H1 (cell line): ENCODE data around the gene CA10. TPM values are rescaled to one million over a fixed set of nuclear protein-coding genes. Genes with fewer than 3 reads are reported as not detected.

Source experiments
- CTCF ChIA-PET: fragments of 300-600 bp; sonication (Branson Sonifier 250); formaldehyde crosslinking; loops from one replicate; lab custom pipeline; 2021; ENCODE audit not compliant: partially characterized antibody; lab: Charles Lee
- POLR2A ChIA-PET: fragments of 300-600 bp; sonication (Branson Sonifier 250); formaldehyde crosslinking; loops from one replicate; lab custom pipeline; 2021; ENCODE audit warnings: inconsistent platforms; ENCODE audit not compliant: partially characterized antibody; lab: Charles Lee
- DNase-seq, 2 experiments: peaks; one replicate each; pipeline versions ENCODE4 v3.0.0 to v3.0.0-alpha.2; 2010 to 2022; ENCODE audit warnings: low spot score in 2 of 2, low read depth in 1 of 2, mixed read lengths in 1 of 2
- FAIRE-seq: peaks from 2 replicates; lab custom pipeline; 2011; peaks lifted over from hg19 to GRCh38; lab: Jason Lieb, UNC
- H2AFZ ChIP-seq: 2 replicates; pipeline ENCODE4 v1.8.1; 2012; ENCODE audit warnings: low read length, inconsistent platforms
- H2AK5ac ChIP-seq: 2 replicates; pipeline ENCODE4 v1.6.1; 2013; ENCODE audit warnings: low read depth, low read length
- H2BK120ac ChIP-seq: replicated peaks from 2 replicates; pipeline ENCODE3; 2013; ENCODE audit warnings: low read depth, low read length, inconsistent platforms
- H2BK12ac ChIP-seq: 2 replicates; pipeline ENCODE4 v1.6.1; 2013; ENCODE audit warnings: low read depth, low read length
- H2BK15ac ChIP-seq: 2 replicates; pipeline ENCODE4 v1.6.1; 2013; ENCODE audit warnings: low read length
- H2BK20ac ChIP-seq: 2 replicates; pipeline ENCODE4 v1.6.1; 2013; ENCODE audit warnings: low read length
- H2BK5ac ChIP-seq: 2 replicates; pipeline ENCODE4 v1.6.1; 2013; ENCODE audit warnings: low read depth, low read length
- H3K14ac ChIP-seq: 2 replicates; pipeline ENCODE4 v1.6.1; 2013; ENCODE audit warnings: inconsistent platforms; ENCODE audit not compliant: insufficient read length
- H3K18ac ChIP-seq: 2 replicates; pipeline ENCODE4 v1.6.1; 2013; ENCODE audit warnings: low read length; ENCODE audit errors: extremely low read depth
- H3K23ac ChIP-seq: 2 replicates; pipeline ENCODE4 v1.6.1; 2013; ENCODE audit warnings: inconsistent platforms; ENCODE audit not compliant: insufficient read length
- H3K23me2 ChIP-seq: 2 replicates; pipeline ENCODE4 v1.6.1; 2013; ENCODE audit warnings: low read depth, low read length
- H3K27ac ChIP-seq: 2 replicates; pipeline ENCODE4 v1.6.1; 2011; ENCODE audit warnings: low read depth, low read length, inconsistent platforms
- H3K27me3 ChIP-seq, 4 experiments: replicated peaks in 1 of 4; 1 replicate in 1 of 4; 2 replicates in 3 of 4; pipeline versions ENCODE4 v1.6.1 to v1.8.1; 2011 to 2013; ENCODE audit warnings: low read length in 3 of 4, mild to moderate bottlenecking in 3 of 4, inconsistent platforms in 2 of 4, mixed read lengths in 2 of 4, moderate library complexity in 1 of 4; ENCODE audit not compliant: control insufficient read depth in 3 of 4, insufficient read depth in 3 of 4; ENCODE audit errors: extremely low read depth in 1 of 4
- H3K36me3 ChIP-seq, 4 experiments: 2 replicates each; pipeline versions ENCODE4 v1.6.1 to v1.8.1; 2011 to 2013; ENCODE audit warnings: mild to moderate bottlenecking in 4 of 4, low read length in 3 of 4, moderate library complexity in 2 of 4, control low read depth in 1 of 4, inconsistent platforms in 1 of 4; ENCODE audit not compliant: insufficient read depth in 4 of 4, control insufficient read depth in 2 of 4
- H3K4ac ChIP-seq: replicated peaks from 2 replicates; pipeline ENCODE3; 2013; ENCODE audit warnings: low read length, low read depth, mixed read lengths, inconsistent platforms; ENCODE audit not compliant: insufficient read length
- H3K4me1 ChIP-seq, 4 experiments: replicated peaks in 1 of 4; 1 replicate in 1 of 4; 2 replicates in 3 of 4; pipeline versions ENCODE4 v1.6.1 to v1.8.1; 2011 to 2013; ENCODE audit warnings: low read length in 3 of 4, inconsistent platforms in 2 of 4, mixed read lengths in 1 of 4; ENCODE audit not compliant: insufficient read depth in 4 of 4, control insufficient read depth in 3 of 4
- H3K4me2 ChIP-seq, 2 experiments: 2 replicates each; pipeline versions ENCODE4 v1.6.1 to v1.8.1; 2011 to 2013; ENCODE audit warnings: low read depth in 2 of 2, low read length in 2 of 2, control low read depth in 1 of 2, inconsistent platforms in 1 of 2, mild to moderate bottlenecking in 1 of 2; ENCODE audit not compliant: insufficient read depth in 1 of 2
- H3K4me3 ChIP-seq, 4 experiments: fragments of 200-600, 300-600 bp in 1 of 4; sonication (generic), shearing (Covaris generic), sonication (Bioruptor Twin) in 1 of 4; 2 replicates each; pipeline versions ENCODE4 v1.5.1 to v1.8.1; 2011 to 2016; ENCODE audit warnings: low read length in 4 of 4, low read depth in 3 of 4, control low read depth in 2 of 4, inconsistent platforms in 2 of 4, mild to moderate bottlenecking in 2 of 4, mixed read lengths in 1 of 4, moderate library complexity in 1 of 4; ENCODE audit not compliant: insufficient read depth in 2 of 4; ENCODE audit errors: extremely low read depth in 1 of 4
- H3K56ac ChIP-seq: replicated peaks from 2 replicates; pipeline ENCODE3; 2013; ENCODE audit warnings: low read depth, mild to moderate bottlenecking, mixed read lengths, low read length, inconsistent platforms; ENCODE audit not compliant: insufficient read length
- H3K79me1 ChIP-seq: 2 replicates; pipeline ENCODE4 v1.6.1; 2013; ENCODE audit warnings: low read depth, low read length, control low read depth
- H3K79me2 ChIP-seq, 2 experiments: 2 replicates each; pipeline versions ENCODE4 v1.6.1 to v1.8.1; 2012 to 2013; ENCODE audit warnings: low read length in 2 of 2, mild to moderate bottlenecking in 2 of 2, inconsistent platforms in 1 of 2; ENCODE audit not compliant: insufficient read depth in 2 of 2, control insufficient read depth in 1 of 2
- H3K9ac ChIP-seq, 4 experiments: replicated peaks in 1 of 4; 1 replicate in 1 of 4; 2 replicates in 3 of 4; pipeline versions ENCODE4 v1.6.1 to v1.8.1; 2011 to 2013; ENCODE audit warnings: low read depth in 3 of 4, low read length in 3 of 4, control low read depth in 2 of 4, mild to moderate bottlenecking in 2 of 4, moderate library complexity in 2 of 4, inconsistent platforms in 1 of 4; ENCODE audit errors: extremely low read depth in 1 of 4
- H3K9me3 ChIP-seq, 2 experiments: 2 replicates each; pipeline versions ENCODE4 v1.6.1 to v1.8.1; 2012 to 2013; ENCODE audit warnings: mild to moderate bottlenecking in 2 of 2, moderate library complexity in 2 of 2, control low read depth in 1 of 2, inconsistent platforms in 1 of 2, low read depth in 1 of 2, low read length in 1 of 2, mixed read lengths in 1 of 2; ENCODE audit not compliant: insufficient read depth in 2 of 2
- H4K20me1 ChIP-seq, 2 experiments: replicated peaks in 1 of 2; 2 replicates each; pipeline versions ENCODE3 to v1.8.1; 2011 to 2013; ENCODE audit warnings: inconsistent platforms in 2 of 2, low read length in 2 of 2, mild to moderate bottlenecking in 1 of 2; ENCODE audit not compliant: insufficient read depth in 2 of 2, control insufficient read depth in 1 of 2
- H4K5ac ChIP-seq: 2 replicates; pipeline ENCODE4 v1.6.1; 2013; ENCODE audit warnings: low read length, low read depth, mixed read lengths, inconsistent platforms; ENCODE audit not compliant: insufficient read length
- H4K8ac ChIP-seq: 2 replicates; pipeline ENCODE4 v1.8.0; 2013; ENCODE audit warnings: mild to moderate bottlenecking, moderate library complexity, low read length, inconsistent platforms; ENCODE audit not compliant: insufficient read depth; ENCODE audit errors: extremely low read depth
- H4K91ac ChIP-seq: replicated peaks from 2 replicates; pipeline ENCODE3; 2013; ENCODE audit warnings: low read length, mixed read lengths, inconsistent platforms; ENCODE audit not compliant: insufficient read length
- BCL11A ChIP-seq, 2 experiments: IDR thresholded peaks; one replicate each; pipeline ENCODE4 v1.6.1; 2011; ENCODE audit warnings: low read depth in 2 of 2, low read length in 2 of 2, mild to moderate bottlenecking in 2 of 2
- RBBP5 ChIP-seq: IDR thresholded peaks from 2 replicates; pipeline ENCODE4 v1.7.1; 2012; ENCODE audit warnings: low read depth, mild to moderate bottlenecking, inconsistent platforms, low read length, moderate library complexity, borderline replicate concordance
- TAF7 ChIP-seq: optimal IDR thresholded peaks from 2 replicates; pipeline ENCODE3; 2011; ENCODE audit warnings: low read depth, mild to moderate bottlenecking, inconsistent platforms, low read length, moderate library complexity, borderline replicate concordance
- WGBS, 2 experiments: shearing (Covaris generic) in 1 of 2; methylation state at CpG; one replicate each; pipeline versions ENCODE4 v1.1.6 to v1.1.7; 2013 to 2015; ENCODE audit warnings: low lambda C conversion rate in 2 of 2, mixed read lengths in 2 of 2, inconsistent platforms in 1 of 2, low coverage in 1 of 2, missing lambda C conversion rate in 1 of 2; ENCODE audit not compliant: insufficient replicate concordance in 2 of 2, insufficient coverage in 1 of 2, insufficient read length in 1 of 2; ENCODE audit errors: extremely low coverage in 1 of 2, missing lambda C conversion rate in 1 of 2; 5-methylcytosine and 5-hydroxymethylcytosine counted together
- polyA plus RNA-seq, 7 experiments: library from polyadenylated mRNA; depleted of rRNA in 3 of 7; stranded (reverse) in 5 of 7; unstranded in 2 of 7; fragments of >200 nt in 5 of 7; fragments of 200-250 nt in 2 of 7; gene quantifications; 1 replicate in 5 of 7; 2 replicates in 1 of 7; 4 replicates in 1 of 7; pipeline versions ENCODE4 v1.2.1 to v1.2.3, GENCODE V29; 2011 to 2013; ENCODE audit warnings: missing spikeins in 2 of 7, mixed read lengths in 2 of 7
- total RNA-seq: library from RNA; stranded (reverse); fragmentation: NEBNext Ultra II Directional; extraction: Animal tissue kit (Norgen Biotek cat#: 25700); gene quantifications from 2 replicates; pipeline ENCODE4 v1.2.1, GENCODE V29; 2021

CA10 gene
- total and polyA plus RNA-seq, 2 of the 8 experiments (the other 6 are each of a cell fraction or from before 2014, with no cell fraction given) = 0.60 to 0.63 TPM

DNA sequence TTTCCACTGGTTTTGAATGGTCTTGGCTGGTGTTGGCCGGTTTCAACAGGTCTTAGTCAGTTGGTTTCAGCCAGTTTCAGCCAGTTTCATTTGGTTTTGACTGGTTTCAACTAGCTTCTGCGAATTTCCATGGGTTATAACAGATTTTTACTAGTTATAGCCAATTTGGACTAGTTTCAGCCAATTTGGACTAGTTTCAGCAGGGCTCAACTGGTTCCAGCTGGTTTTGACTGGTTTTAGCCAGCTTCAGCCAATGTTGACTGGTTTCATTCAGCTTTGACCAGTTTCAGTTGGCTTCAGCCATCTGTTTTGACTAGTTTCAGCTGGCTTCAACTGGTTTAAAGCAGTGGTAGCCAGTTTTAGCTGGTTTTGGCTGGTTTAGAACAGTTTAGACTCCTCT lies 465.6 kb downstream of the CA10 start:
- Histone ChIP-seq H3K14ac (no peak overlapping the region), H2BK5ac (no peak overlapping the region), H3K23me2 (no peaks in the 10 kb centered on the region), H3K18ac (no peak overlapping the region), H2AFZ (no peak overlapping the region), H2BK120ac (no peak overlapping the region), H3K4me2 (no peak overlapping the region), H3K23ac (no peak overlapping the region), H3K9me3 (no peaks in the 10 kb centered on the region), H3K9ac (no peak overlapping the region), H3K4me3 (no peak overlapping the region), H2BK12ac (no peak overlapping the region), H3K4ac (no peak overlapping the region), H3K36me3 (no peaks in the 10 kb centered on the region), H3K27me3 (no peaks in the 10 kb centered on the region), H3K79me2 (no peaks in the 10 kb centered on the region), H3K79me1 (no peaks in the 10 kb centered on the region), H4K91ac (no peak overlapping the region), H4K8ac (no peak overlapping the region), H3K56ac (no peak overlapping the region), H2BK15ac (no peak overlapping the region), H4K20me1 (no peaks in the 10 kb centered on the region), H2AK5ac (no peak overlapping the region), H3K4me1 (no peaks in the 10 kb centered on the region), H4K5ac (no peak overlapping the region), H2BK20ac (no peak overlapping the region), H3K27ac (no peak overlapping the region)
- DNase-seq = peak in 1 of 2 experiments; percentile 50
- FAIRE-seq = no peak
- CTCF ChIA-PET = interaction anchor here (0.6 kb wide), 1 partner anchor 23 kb away, joined by 3 read pairs; no protein-coding TSS in a partner anchor
- WGBS, 2 experiments = 84% methylated on average over 2 of the region's 2 CpGs; no CpG with 5 or more reads in 1 of the 2 experiments
- TF ChIP-seq TAF7 (peak; percentile 56), RBBP5 (no peak), BCL11A (IDR thresholded peaks at IDR 0.05; ENCODE audit: low read depth in 2 of 2, low read length in 2 of 2) (no peak)
- POLR2A ChIA-PET = no interaction called here
